ENCODE data around the gene GIPC1.

The GIPC1 gene

GRCh38 chr19:14516048-14516534, 20.2 kb upstream of the GIPC1 start:
- ChIA-PET CTCF (interaction anchor here (2.0 kb wide), 1 partner anchor 9 kb away, joined by 8 read pairs; no protein-coding TSS in a partner anchor), POLR2A (interaction anchor here (0.5 to 0.6 kb wide), 2 partner anchors 57 to 356 kb away, joined by 3 read pairs; no protein-coding TSS in a partner anchor)
- TF ChIP-seq CTCF (IDR thresholded peaks at IDR 0.05; ENCODE audit: control extremely low read depth, extremely low read depth, low read depth, missing control alignments): no peak
- no peak for DNase-seq (ENCODE audit: extremely low spot score)

- POLR2A ChIA-PET: interaction anchor here (0.5 to 0.6 kb wide), 2 partner anchors 58 to 355 kb away, joined by 3 read pairs; no protein-coding TSS in a partner anchor
- DNase-seq (ENCODE audit: extremely low spot score): no peak
- CTCF ChIA-PET: no interaction called here
- no peak for TF ChIP-seq CTCF (IDR thresholded peaks at IDR 0.05; ENCODE audit: control extremely low read depth, extremely low read depth, low read depth, missing control alignments)
Observed at GRCh38 chr19:14515501-14516047, 19.6 kb upstream of the GIPC1 start.

- ChIA-PET POLR2A (interaction anchor here (0.8 kb wide), 1 partner anchor 99 kb away, joined by 3 read pairs; no protein-coding TSS in a partner anchor), CTCF (interaction anchor here (0.7 to 2.2 kb wide), 3 partner anchors 9 to 12 kb away, joined by 3 to 6 read pairs (median 6); no protein-coding TSS in a partner anchor)
- no peak for DNase-seq (ENCODE audit: extremely low spot score)
- TF ChIP-seq CTCF (IDR thresholded peaks at IDR 0.05; ENCODE audit: control extremely low read depth, extremely low read depth, low read depth, missing control alignments): no peak
Observed at GRCh38 chr19:14514215-14514863, 18.4 kb upstream of the GIPC1 start.

- ChIA-PET POLR2A (no interaction called here), CTCF (interaction anchor here (1.1 to 1.5 kb wide), 2 partner anchors 8 to 44 kb away, joined by 4 read pairs; no protein-coding TSS in a partner anchor)
- no peak for TF ChIP-seq CTCF (IDR thresholded peaks at IDR 0.05; ENCODE audit: control extremely low read depth, extremely low read depth, low read depth, missing control alignments)
- DNase-seq (ENCODE audit: extremely low spot score): no peak
Observed at GRCh38 chr19:14512406-14512961, 16.6 kb upstream of the GIPC1 start.

- ChIA-PET POLR2A (no interaction called here), CTCF (no interaction called here)
- TF ChIP-seq CTCF (IDR thresholded peaks at IDR 0.05; ENCODE audit: control extremely low read depth, extremely low read depth, low read depth, missing control alignments): no peak
Observed at GRCh38 chr19:14511229-14511593, 15.3 kb upstream of the GIPC1 start.

More at GRCh38 chr19:14511229-14511593, 15.3 kb upstream of the GIPC1 start:
- no peak for DNase-seq (ENCODE audit: extremely low spot score)
